H9 (cell line): Measurements from ENCODE around the gene C1QTNF9B. TPM values are rescaled to one million over a fixed set of nuclear protein-coding genes. Genes with fewer than 3 reads are reported as not detected.
A peak's percentile ranks its signal among the peaks of the same experiment; 100 is the strongest.

ENCODE experiments used
- DNase-seq: peaks from one replicate; pipeline ENCODE4 v3.0.0-alpha.2; 2017
- H2AFZ ChIP-seq: one replicate; pipeline ENCODE4 v1.6.1; 2013; ENCODE audit warnings: mild to moderate bottlenecking, low read length, control low read depth, moderate library complexity
- H2AK5ac ChIP-seq: 2 replicates; pipeline ENCODE4 v1.6.1; 2013; ENCODE audit warnings: low read length, control low read depth, mixed read lengths; ENCODE audit not compliant: insufficient read length
- H2BK120ac ChIP-seq: one replicate; pipeline ENCODE4 v1.6.1; 2013; ENCODE audit warnings: low read depth, mild to moderate bottlenecking, low read length, control low read depth, inconsistent platforms; ENCODE audit not compliant: poor library complexity, severe bottlenecking
- H2BK12ac ChIP-seq: 2 replicates; pipeline ENCODE4 v1.6.1; 2013; ENCODE audit warnings: low read length, control low read depth, mixed read lengths, low read depth; ENCODE audit not compliant: insufficient read length
- H2BK15ac ChIP-seq: 2 replicates; pipeline ENCODE4 v1.6.1; 2013; ENCODE audit warnings: low read depth, low read length, control low read depth
- H2BK20ac ChIP-seq: one replicate; pipeline ENCODE4 v1.6.1; 2013; ENCODE audit warnings: low read depth, mild to moderate bottlenecking, low read length, control low read depth, inconsistent platforms; ENCODE audit not compliant: poor library complexity, severe bottlenecking
- H2BK5ac ChIP-seq: 2 replicates; pipeline ENCODE4 v1.6.1; 2013; ENCODE audit warnings: low read length, control low read depth, mixed read lengths; ENCODE audit not compliant: insufficient read length
- H3K14ac ChIP-seq: 2 replicates; pipeline ENCODE4 v1.6.1; 2013; ENCODE audit warnings: low read length, control low read depth; ENCODE audit not compliant: insufficient read depth
- H3K18ac ChIP-seq: 2 replicates; pipeline ENCODE4 v1.6.1; 2013; ENCODE audit warnings: low read depth, mild to moderate bottlenecking, mixed read lengths, low read length, control low read depth; ENCODE audit not compliant: insufficient read length
- H3K23ac ChIP-seq: 2 replicates; pipeline ENCODE4 v1.6.1; 2013; ENCODE audit warnings: low read length, control low read depth, mixed read lengths, low read depth; ENCODE audit not compliant: insufficient read length
- H3K23me2 ChIP-seq: 2 replicates; pipeline ENCODE4 v1.6.1; 2013; ENCODE audit warnings: low read depth, mild to moderate bottlenecking, mixed read lengths, low read length, control low read depth; ENCODE audit not compliant: insufficient read length, poor library complexity, severe bottlenecking
- H3K27ac ChIP-seq: 2 replicates; pipeline ENCODE4 v1.5.1; 2013; ENCODE audit warnings: low read length, control low read depth, mixed read lengths, low read depth; ENCODE audit not compliant: insufficient read length
- H3K27me3 ChIP-seq: 2 replicates; pipeline ENCODE4 v1.6.1; 2013; ENCODE audit warnings: low read length, control low read depth, inconsistent platforms; ENCODE audit not compliant: insufficient read depth
- H3K4ac ChIP-seq: 2 replicates; pipeline ENCODE4 v1.6.1; 2013; ENCODE audit warnings: low read depth, mild to moderate bottlenecking, control low read depth, inconsistent platforms, low read length, moderate library complexity
- H3K4me1 ChIP-seq: 2 replicates; pipeline ENCODE4 v1.6.1; 2013; ENCODE audit warnings: low read length, control low read depth, inconsistent platforms; ENCODE audit not compliant: insufficient read depth
- H3K4me2 ChIP-seq: 2 replicates; pipeline ENCODE4 v1.6.1; 2013; ENCODE audit warnings: low read length, control low read depth, mixed read lengths; ENCODE audit not compliant: insufficient read length, insufficient read depth
- H3K56ac ChIP-seq: 2 replicates; pipeline ENCODE4 v1.6.1; 2013; ENCODE audit warnings: low read depth, mild to moderate bottlenecking, mixed read lengths, low read length, control low read depth; ENCODE audit not compliant: insufficient read length
- H3K79me1 ChIP-seq: 2 replicates; pipeline ENCODE4 v1.6.1; 2013; ENCODE audit warnings: low read depth, mild to moderate bottlenecking, moderate library complexity, low read length, control low read depth, inconsistent platforms; ENCODE audit not compliant: insufficient read depth, poor library complexity, severe bottlenecking
- H3K79me2 ChIP-seq: 2 replicates; pipeline ENCODE4 v1.6.1; 2013; ENCODE audit warnings: low read length, control low read depth, inconsistent platforms; ENCODE audit not compliant: insufficient read depth
- H3K9ac ChIP-seq: 2 replicates; pipeline ENCODE4 v1.6.1; 2013; ENCODE audit warnings: low read length, control low read depth, mixed read lengths; ENCODE audit not compliant: insufficient read length; ENCODE audit errors: extremely low read depth
- H3K9me3 ChIP-seq: one replicate; pipeline ENCODE4 v1.6.1; 2013; ENCODE audit warnings: low read depth, low read length, inconsistent platforms; ENCODE audit not compliant: control insufficient read depth
- H3T11ph ChIP-seq: one replicate; pipeline ENCODE4 v1.6.1; 2013; ENCODE audit warnings: mild to moderate bottlenecking, low read length, control low read depth, inconsistent platforms
- H4K20me1 ChIP-seq: one replicate; pipeline ENCODE4 v1.6.1; 2013; ENCODE audit not compliant: control insufficient read depth, insufficient read length, insufficient read depth
- H4K5ac ChIP-seq: 2 replicates; pipeline ENCODE4 v1.6.1; 2013; ENCODE audit warnings: low read depth, mild to moderate bottlenecking, mixed read lengths, low read length, control low read depth; ENCODE audit not compliant: insufficient read length
- H4K8ac ChIP-seq: replicated peaks from 2 replicates; pipeline ENCODE4 v1.6.1; 2013; ENCODE audit warnings: low read length, control low read depth, mixed read lengths, low read depth; ENCODE audit not compliant: insufficient read length
- H4K91ac ChIP-seq: 2 replicates; pipeline ENCODE4 v1.6.1; 2013; ENCODE audit warnings: low read depth, mild to moderate bottlenecking, moderate library complexity, mixed read lengths, low read length, control low read depth; ENCODE audit not compliant: insufficient read length
- H3K27ac Mint-ChIP-seq, 3 experiments: 2 replicates in 2 of 3; 3 replicates in 1 of 3; pipeline ENCODE4 v1.8.0; 2020 to 2021; ENCODE audit warnings: mixed read lengths in 3 of 3, mild to moderate bottlenecking in 1 of 3, moderate library complexity in 1 of 3
- H3K27me3 Mint-ChIP-seq: 2 replicates; pipeline ENCODE4 v1.8.0; 2021; ENCODE audit warnings: low read depth, mild to moderate bottlenecking, moderate library complexity, mixed read lengths
- H3K36me3 Mint-ChIP-seq, 3 experiments: 2 replicates in 2 of 3; 3 replicates in 1 of 3; pipeline ENCODE4 v1.8.0; 2020 to 2021; ENCODE audit warnings: low read depth in 3 of 3, mixed read lengths in 3 of 3; ENCODE audit not compliant: insufficient read depth in 1 of 3
- H3K4me1 Mint-ChIP-seq, 2 experiments: 2 replicates each; pipeline ENCODE4 v1.8.0; 2020; ENCODE audit warnings: mixed read lengths in 2 of 2
- H3K4me3 Mint-ChIP-seq, 2 experiments: 2 replicates in 1 of 2; 3 replicates in 1 of 2; pipeline ENCODE4 v1.8.0; 2020 to 2021; ENCODE audit warnings: mild to moderate bottlenecking in 2 of 2, mixed read lengths in 2 of 2, moderate library complexity in 1 of 2
- H3K9me3 Mint-ChIP-seq, 2 experiments: 2 replicates in 1 of 2; 3 replicates in 1 of 2; pipeline ENCODE4 v1.8.0; 2020; ENCODE audit warnings: mild to moderate bottlenecking in 2 of 2, mixed read lengths in 2 of 2, moderate library complexity in 1 of 2
- WGBS: extraction: QIAGEN DNeasy Blood & Tissue Kit; methylation state at CpG from one replicate; pipeline ENCODE4 v1.1.7; 2013; ENCODE audit warnings: missing lambda C conversion rate, low lambda C conversion rate, mixed read lengths; ENCODE audit not compliant: insufficient read length; ENCODE audit errors: extremely low coverage; 5-methylcytosine and 5-hydroxymethylcytosine counted together
- total RNA-seq: library from RNA; stranded (reverse); gene quantifications from 2 replicates; pipeline ENCODE4 v1.2.1, GENCODE V29; 2021
- TF ChIP-seq, protein P1 (sequence below): fragments of 200-600 bp; sonication (generic); conservative IDR thresholded peaks from 3 replicates; pipeline ENCODE4 v1.8.0; 2021; ENCODE audit warnings: antibody characterized with exemption, mild to moderate bottlenecking

C1QTNF9B gene
- total RNA-seq, 1 experiment from 2014 or later: not detected

DNA sequence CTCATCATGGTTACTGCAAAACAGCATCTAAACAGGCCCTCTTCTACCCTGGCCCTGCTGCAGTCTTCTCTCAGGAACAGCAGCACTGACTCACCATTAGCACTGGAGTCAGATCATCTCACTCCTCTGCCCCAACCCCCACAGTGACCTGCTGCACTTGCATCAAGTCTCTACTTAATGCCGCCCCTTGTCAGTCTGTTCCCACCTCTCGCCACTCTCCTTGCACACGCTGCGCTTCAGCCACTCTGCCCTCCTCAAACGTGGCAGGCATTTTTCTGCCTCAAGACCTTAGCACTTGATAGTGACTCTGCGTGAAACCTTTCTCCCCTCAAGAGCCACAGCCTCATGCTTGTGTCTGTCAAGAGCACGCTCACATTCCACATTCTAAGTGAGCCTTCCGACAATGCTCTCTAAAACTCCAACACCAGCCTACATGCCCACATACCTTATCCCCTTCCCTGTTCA is 30.2 kb downstream of the C1QTNF9B start:
- H3K4me1 Mint-ChIP-seq: no peaks in the 10 kb centered on the region
- Histone ChIP-seq H3K4me1 (no peaks in the 10 kb centered on the region), H2BK5ac (no peak overlapping the region), H2BK120ac (no peak overlapping the region), H3K79me1 (no peaks in the 10 kb centered on the region), H3K23me2 (no peaks in the 10 kb centered on the region), H3K56ac (no peak overlapping the region), H3T11ph (no peak overlapping the region), H4K8ac (no peak overlapping the region), H2AK5ac (no peak overlapping the region), H3K23ac (no peak overlapping the region), H2AFZ (no peak overlapping the region), H2BK12ac (no peak overlapping the region), H3K9me3 (no peaks in the 10 kb centered on the region), H2BK15ac (no peak overlapping the region), H3K18ac (no peak overlapping the region), H3K27me3 (no peaks in the 10 kb centered on the region), H3K4ac (no peak overlapping the region), H4K91ac (no peak overlapping the region), H2BK20ac (no peak overlapping the region), H3K9ac (no peak overlapping the region), H4K20me1 (no peaks in the 10 kb centered on the region), H3K27ac (no peak overlapping the region), H3K14ac (no peak overlapping the region), H3K4me2 (no peak overlapping the region), H3K79me2 (no peaks in the 10 kb centered on the region), H4K5ac (no peak overlapping the region)
- H3K27me3 Mint-ChIP-seq: no peaks in the 10 kb centered on the region
- WGBS: no CpG with 5 or more reads among the region's 8 CpGs
- no peak overlapping the region for H3K27ac Mint-ChIP-seq
- no peaks in the 10 kb centered on the region for H3K36me3 Mint-ChIP-seq
- no peak overlapping the region for H3K4me3 Mint-ChIP-seq
- no peaks in the 10 kb centered on the region for H3K9me3 Mint-ChIP-seq
- DNase-seq: peak; percentile 41
- TF ChIP-seq, protein P1, sequence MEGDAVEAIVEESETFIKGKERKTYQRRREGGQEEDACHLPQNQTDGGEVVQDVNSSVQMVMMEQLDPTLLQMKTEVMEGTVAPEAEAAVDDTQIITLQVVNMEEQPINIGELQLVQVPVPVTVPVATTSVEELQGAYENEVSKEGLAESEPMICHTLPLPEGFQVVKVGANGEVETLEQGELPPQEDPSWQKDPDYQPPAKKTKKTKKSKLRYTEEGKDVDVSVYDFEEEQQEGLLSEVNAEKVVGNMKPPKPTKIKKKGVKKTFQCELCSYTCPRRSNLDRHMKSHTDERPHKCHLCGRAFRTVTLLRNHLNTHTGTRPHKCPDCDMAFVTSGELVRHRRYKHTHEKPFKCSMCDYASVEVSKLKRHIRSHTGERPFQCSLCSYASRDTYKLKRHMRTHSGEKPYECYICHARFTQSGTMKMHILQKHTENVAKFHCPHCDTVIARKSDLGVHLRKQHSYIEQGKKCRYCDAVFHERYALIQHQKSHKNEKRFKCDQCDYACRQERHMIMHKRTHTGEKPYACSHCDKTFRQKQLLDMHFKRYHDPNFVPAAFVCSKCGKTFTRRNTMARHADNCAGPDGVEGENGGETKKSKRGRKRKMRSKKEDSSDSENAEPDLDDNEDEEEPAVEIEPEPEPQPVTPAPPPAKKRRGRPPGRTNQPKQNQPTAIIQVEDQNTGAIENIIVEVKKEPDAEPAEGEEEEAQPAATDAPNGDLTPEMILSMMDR: no peak
